Ishikawa (cell line): Measurements from ENCODE around the gene TRIM49B.
"Not testable (repeated sequence)": the region's sequence is repeated elsewhere in the genome, so short reads cannot be mapped to it uniquely, and the experiment has no call there.

Source experiments
- EGR1 ChIP-seq: IDR thresholded peaks from 2 replicates; pipeline ENCODE4 v1.6.1; 2012
- EP300 ChIP-seq: IDR thresholded peaks from 2 replicates; pipeline ENCODE4 v1.6.1; 2012; ENCODE audit warnings: borderline replicate concordance
- FOXM1 ChIP-seq: IDR thresholded peaks from 2 replicates; pipeline ENCODE4 v1.6.1; 2012; ENCODE audit warnings: low read depth, borderline replicate concordance
- NFIC ChIP-seq: IDR thresholded peaks from 2 replicates; pipeline ENCODE4 v1.6.1; 2012
- RAD21 ChIP-seq: IDR thresholded peaks from 2 replicates; pipeline ENCODE4 v1.6.1; 2012; ENCODE audit warnings: low read depth
- TAF1 ChIP-seq: IDR thresholded peaks from 2 replicates; pipeline ENCODE4 v1.6.1; 2012; ENCODE audit warnings: low read depth, mild to moderate bottlenecking
- TCF12 ChIP-seq: IDR thresholded peaks from 2 replicates; pipeline ENCODE4 v1.6.1; 2012; ENCODE audit warnings: low read depth
- TF ChIP-seq, protein P1 (sequence below): IDR thresholded peaks from 2 replicates; pipeline ENCODE4 v1.6.1; 2012
- TF ChIP-seq, protein P2 (sequence below): IDR thresholded peaks from 2 replicates; pipeline ENCODE4 v1.6.1; 2012; ENCODE audit warnings: low read depth, mild to moderate bottlenecking
- TF ChIP-seq, protein P3 (sequence below): IDR thresholded peaks from 2 replicates; pipeline ENCODE4 v1.6.1; 2012

DNA sequence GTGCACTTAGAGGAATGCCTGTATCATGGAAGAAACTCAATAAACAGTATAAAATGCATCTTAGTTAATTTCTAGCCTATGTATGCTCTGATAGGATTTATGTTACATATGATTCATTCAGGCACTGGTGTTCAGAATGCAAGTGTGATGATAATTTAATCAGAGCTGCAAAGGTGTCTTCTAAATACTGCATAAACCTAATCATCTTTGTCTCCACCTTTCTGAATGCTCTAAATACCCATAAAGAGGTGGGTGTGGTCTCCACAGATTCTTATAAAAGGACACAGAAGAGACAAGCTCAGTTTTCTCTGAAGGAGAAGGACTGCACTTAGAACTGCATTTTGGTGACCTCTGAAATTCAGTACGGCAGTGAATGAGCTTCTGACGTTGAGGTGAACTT, at the start of gene TRIM49B:
- not testable (repeated sequence) for TF ChIP-seq EGR1, NFIC, TAF1, EP300, RAD21, FOXM1, TCF12
- TF ChIP-seq, protein P1, sequence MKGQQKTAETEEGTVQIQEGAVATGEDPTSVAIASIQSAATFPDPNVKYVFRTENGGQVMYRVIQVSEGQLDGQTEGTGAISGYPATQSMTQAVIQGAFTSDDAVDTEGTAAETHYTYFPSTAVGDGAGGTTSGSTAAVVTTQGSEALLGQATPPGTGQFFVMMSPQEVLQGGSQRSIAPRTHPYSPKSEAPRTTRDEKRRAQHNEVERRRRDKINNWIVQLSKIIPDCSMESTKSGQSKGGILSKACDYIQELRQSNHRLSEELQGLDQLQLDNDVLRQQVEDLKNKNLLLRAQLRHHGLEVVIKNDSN = not testable (repeated sequence)
- TF ChIP-seq, protein P2, sequence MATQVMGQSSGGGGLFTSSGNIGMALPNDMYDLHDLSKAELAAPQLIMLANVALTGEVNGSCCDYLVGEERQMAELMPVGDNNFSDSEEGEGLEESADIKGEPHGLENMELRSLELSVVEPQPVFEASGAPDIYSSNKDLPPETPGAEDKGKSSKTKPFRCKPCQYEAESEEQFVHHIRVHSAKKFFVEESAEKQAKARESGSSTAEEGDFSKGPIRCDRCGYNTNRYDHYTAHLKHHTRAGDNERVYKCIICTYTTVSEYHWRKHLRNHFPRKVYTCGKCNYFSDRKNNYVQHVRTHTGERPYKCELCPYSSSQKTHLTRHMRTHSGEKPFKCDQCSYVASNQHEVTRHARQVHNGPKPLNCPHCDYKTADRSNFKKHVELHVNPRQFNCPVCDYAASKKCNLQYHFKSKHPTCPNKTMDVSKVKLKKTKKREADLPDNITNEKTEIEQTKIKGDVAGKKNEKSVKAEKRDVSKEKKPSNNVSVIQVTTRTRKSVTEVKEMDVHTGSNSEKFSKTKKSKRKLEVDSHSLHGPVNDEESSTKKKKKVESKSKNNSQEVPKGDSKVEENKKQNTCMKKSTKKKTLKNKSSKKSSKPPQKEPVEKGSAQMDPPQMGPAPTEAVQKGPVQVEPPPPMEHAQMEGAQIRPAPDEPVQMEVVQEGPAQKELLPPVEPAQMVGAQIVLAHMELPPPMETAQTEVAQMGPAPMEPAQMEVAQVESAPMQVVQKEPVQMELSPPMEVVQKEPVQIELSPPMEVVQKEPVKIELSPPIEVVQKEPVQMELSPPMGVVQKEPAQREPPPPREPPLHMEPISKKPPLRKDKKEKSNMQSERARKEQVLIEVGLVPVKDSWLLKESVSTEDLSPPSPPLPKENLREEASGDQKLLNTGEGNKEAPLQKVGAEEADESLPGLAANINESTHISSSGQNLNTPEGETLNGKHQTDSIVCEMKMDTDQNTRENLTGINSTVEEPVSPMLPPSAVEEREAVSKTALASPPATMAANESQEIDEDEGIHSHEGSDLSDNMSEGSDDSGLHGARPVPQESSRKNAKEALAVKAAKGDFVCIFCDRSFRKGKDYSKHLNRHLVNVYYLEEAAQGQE = not testable (repeated sequence)
- TF ChIP-seq, protein P3, sequence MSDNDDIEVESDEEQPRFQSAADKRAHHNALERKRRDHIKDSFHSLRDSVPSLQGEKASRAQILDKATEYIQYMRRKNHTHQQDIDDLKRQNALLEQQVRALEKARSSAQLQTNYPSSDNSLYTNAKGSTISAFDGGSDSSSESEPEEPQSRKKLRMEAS = not testable (repeated sequence)
